ENCODE measurements around the gene RABGAP1L.
"Not testable (repeated sequence)": the region's sequence is repeated elsewhere in the genome, so short reads cannot be mapped to it uniquely, and the experiment has no call there.

Gene RABGAP1L

GRCh38 chr1:174583316-174583715 is 424.0 kb downstream of the RABGAP1L start:
- H3K27me3 ChIP-seq (ENCODE audit: control insufficient read depth, insufficient read depth, low read length) = no peaks in the 10 kb centered on the region
- H3K9ac ChIP-seq = no peak overlapping the region
- H3K79me2 ChIP-seq = no peaks in the 10 kb centered on the region
- no peak overlapping the region for H3K27ac ChIP-seq
- TF ChIP-seq CTCF (IDR thresholded peaks at IDR 0.05) = no peak
- H3K9me3 ChIP-seq (ENCODE audit: control insufficient read depth, low read length) = no peaks in the 10 kb centered on the region
- no peak overlapping the region for H2AFZ ChIP-seq
- H3K36me3 ChIP-seq (ENCODE audit: control insufficient read depth, insufficient read depth, low read length) = no peaks in the 10 kb centered on the region
- H3K4me3 ChIP-seq (ENCODE audit: low read depth, low read length) = no peak overlapping the region
- no peak overlapping the region for H3K4me2 ChIP-seq (ENCODE audit: low read length)
- H3K4me1 ChIP-seq = no peaks in the 10 kb centered on the region

GRCh38 chr1:174584071-174584470 is 424.8 kb downstream of the RABGAP1L start:
- no peak overlapping the region for H2AFZ ChIP-seq
- no peak overlapping the region for H3K27ac ChIP-seq
- no peak overlapping the region for H3K9ac ChIP-seq
- H3K4me2 ChIP-seq (ENCODE audit: low read length) = no peak overlapping the region
- H3K4me3 ChIP-seq (ENCODE audit: low read depth, low read length) = no peak overlapping the region
- no peaks in the 10 kb centered on the region for H3K79me2 ChIP-seq
- no peaks in the 10 kb centered on the region for H3K9me3 ChIP-seq (ENCODE audit: control insufficient read depth, low read length)
- no peak for TF ChIP-seq CTCF (IDR thresholded peaks at IDR 0.05)
- H3K4me1 ChIP-seq = no peaks in the 10 kb centered on the region
- no peaks in the 10 kb centered on the region for H3K36me3 ChIP-seq (ENCODE audit: control insufficient read depth, insufficient read depth, low read length)
- H3K27me3 ChIP-seq (ENCODE audit: control insufficient read depth, insufficient read depth, low read length) = no peaks in the 10 kb centered on the region

GRCh38 chr1:174588618-174589017 is 429.3 kb downstream of the RABGAP1L start:
- not testable (repeated sequence) for H3K4me1 ChIP-seq; H3K4me3 ChIP-seq (ENCODE audit: low read depth, low read length)

GRCh38 chr1:174605198-174605597 is 445.9 kb downstream of the RABGAP1L start:
- H3K9ac ChIP-seq = no peak overlapping the region
- no peaks in the 10 kb centered on the region for H3K4me1 ChIP-seq
- no peaks in the 10 kb centered on the region for H3K79me2 ChIP-seq
- H3K36me3 ChIP-seq (ENCODE audit: control insufficient read depth, insufficient read depth, low read length) = no peaks in the 10 kb centered on the region
- no peak overlapping the region for H2AFZ ChIP-seq
- no peaks in the 10 kb centered on the region for H3K27me3 ChIP-seq (ENCODE audit: control insufficient read depth, insufficient read depth, low read length)
- TF ChIP-seq CTCF (IDR thresholded peaks at IDR 0.05) = no peak
- H3K4me2 ChIP-seq (ENCODE audit: low read length) = no peak overlapping the region
- no peak overlapping the region for H3K4me3 ChIP-seq (ENCODE audit: low read depth, low read length)
- no peak overlapping the region for H3K27ac ChIP-seq
- no peaks in the 10 kb centered on the region for H3K9me3 ChIP-seq (ENCODE audit: control insufficient read depth, low read length)

More at GRCh38 chr1:174588618-174589017, 429.3 kb downstream of the RABGAP1L start:
- not testable (repeated sequence) for H2AFZ ChIP-seq; H3K4me2 ChIP-seq (ENCODE audit: low read length); H3K27ac ChIP-seq; H3K9me3 ChIP-seq (ENCODE audit: control insufficient read depth, low read length); H3K9ac ChIP-seq; H3K27me3 ChIP-seq (ENCODE audit: control insufficient read depth, insufficient read depth, low read length); H3K36me3 ChIP-seq (ENCODE audit: control insufficient read depth, insufficient read depth, low read length); H3K79me2 ChIP-seq

- TF ChIP-seq CTCF (IDR thresholded peaks at IDR 0.05) = no peak
- H3K27me3 ChIP-seq (ENCODE audit: control insufficient read depth, insufficient read depth, low read length) = no peaks in the 10 kb centered on the region
- no peaks in the 10 kb centered on the region for H3K79me2 ChIP-seq
- H3K4me3 ChIP-seq (ENCODE audit: low read depth, low read length) = no peak overlapping the region
- H3K36me3 ChIP-seq (ENCODE audit: control insufficient read depth, insufficient read depth, low read length) = no peaks in the 10 kb centered on the region
- H3K4me2 ChIP-seq (ENCODE audit: low read length) = no peak overlapping the region
- no peak overlapping the region for H3K9ac ChIP-seq
- no peaks in the 10 kb centered on the region for H3K9me3 ChIP-seq (ENCODE audit: control insufficient read depth, low read length)
- H2AFZ ChIP-seq = no peak overlapping the region
- no peak overlapping the region for H3K27ac ChIP-seq
- H3K4me1 ChIP-seq = no peaks in the 10 kb centered on the region
Measured at GRCh38 chr1:174606471-174606870, 447.2 kb downstream of the RABGAP1L start.

GRCh38 chr1:174617905-174618304 is 458.6 kb downstream of the RABGAP1L start:
- not testable (repeated sequence) for H3K9ac ChIP-seq; H2AFZ ChIP-seq; H3K27ac ChIP-seq; H3K36me3 ChIP-seq (ENCODE audit: control insufficient read depth, insufficient read depth, low read length); H3K4me3 ChIP-seq (ENCODE audit: low read depth, low read length); H3K9me3 ChIP-seq (ENCODE audit: control insufficient read depth, low read length); H3K4me2 ChIP-seq (ENCODE audit: low read length); H3K79me2 ChIP-seq; H3K4me1 ChIP-seq; H3K27me3 ChIP-seq (ENCODE audit: control insufficient read depth, insufficient read depth, low read length)
